ENCODE data around the gene PPM1L. TPM values are rescaled to one million over a fixed set of nuclear protein-coding genes. Genes with fewer than 3 reads are reported as not detected.

The PPM1L gene
- total and polyA plus RNA-seq, 2 donors (not counting 1 experiment from before 2014, with no cell fraction given): 1.1 to 12.0 TPM

- Histone ChIP-seq H3K4me3 (ENCODE audit: control extremely low read depth in 1 of 5, extremely low read depth in 1 of 5, insufficient read depth in 1 of 5, low read depth in 2 of 5, low read length in 4 of 5) (no peak overlapping the region), H4K20me1 (ENCODE audit: control insufficient read depth, insufficient read depth, low read length, poor library complexity, severe bottlenecking) (no peaks in the 10 kb centered on the region), H3K9ac (ENCODE audit: low read length) (no peak overlapping the region), H3K4me2 (replicated peaks; ENCODE audit: low read depth, low read length, poor library complexity, severe bottlenecking) (no peak overlapping the region), H3K79me2 (ENCODE audit: control insufficient read depth, insufficient read depth, low read length) (no peaks in the 10 kb centered on the region), H3K36me3 (replicated peaks in 1 of 2; ENCODE audit: control extremely low read depth in 1 of 2, control insufficient read depth in 1 of 2, extremely low read depth in 1 of 2, insufficient read depth in 2 of 2, low read length in 1 of 2) (no peaks in the 10 kb centered on the region), H3K27me3 (replicated peaks in 1 of 4; ENCODE audit: control extremely low read depth in 1 of 4, control insufficient read depth in 3 of 4, insufficient read depth in 4 of 4, low read length in 3 of 4) (no peaks in the 10 kb centered on the region), H3K9me3 (ENCODE audit: control extremely low read depth in 1 of 3, control insufficient read depth in 2 of 3, insufficient read depth in 1 of 3, low read length in 2 of 3) (no peaks in the 10 kb centered on the region), H3K27ac (ENCODE audit: low read length in 2 of 2) (no peak overlapping the region), H2AFZ (ENCODE audit: insufficient read depth, low read depth, low read length, poor library complexity, severe bottlenecking) (no peak overlapping the region), H3K4me1 (ENCODE audit: control insufficient read depth in 2 of 2, insufficient read depth in 2 of 2, low read length in 2 of 2) (no peaks in the 10 kb centered on the region)
- TF ChIP-seq EZH2 (IDR thresholded peaks at IDR 0.05; ENCODE audit: borderline replicate concordance, insufficient read depth, low read depth, low read length, poor library complexity, severe bottlenecking) (no peak), CTCF (IDR thresholded peaks at IDR 0.05) (no peak)
- WGBS (ENCODE audit: insufficient coverage): no CpG with 5 or more reads among the region's 2 CpGs
- no peak for DNase-seq
- Mint-ChIP-seq H3K27me3 (peaks cover 3% of the 10 kb centered on the region), H3K9me3 (ENCODE audit: insufficient read depth) (peaks cover 3% of the 10 kb centered on the region), H3K4me1 (peaks cover 4% of the 10 kb centered on the region), H3K4me3 (no peak overlapping the region), H3K27ac (no peak overlapping the region)
- no peak for ATAC-seq (ENCODE audit: low read depth)
- intact Hi-C loops (cut with micrococcal nuclease): no loop called here
- CTCF ChIA-PET: no interaction called here
- POLR2A ChIA-PET: no interaction called here
Observed at GRCh38 chr3:160876643-160877042, 120.6 kb downstream of the PPM1L start.

GRCh38 chr3:160879859-160880258, 123.8 kb downstream of the PPM1L start:
- CTCF ChIA-PET: interaction anchor here (0.6 kb wide), 1 partner anchor 348 kb away, joined by 3 read pairs; no protein-coding TSS in a partner anchor

More at GRCh38 chr3:160879859-160880258, 123.8 kb downstream of the PPM1L start:
- Histone ChIP-seq H3K36me3 (replicated peaks in 1 of 2; ENCODE audit: control extremely low read depth in 1 of 2, control insufficient read depth in 1 of 2, extremely low read depth in 1 of 2, insufficient read depth in 2 of 2, low read length in 1 of 2) (no peaks in the 10 kb centered on the region), H3K4me2 (replicated peaks; ENCODE audit: low read depth, low read length, poor library complexity, severe bottlenecking) (no peak overlapping the region), H2AFZ (ENCODE audit: insufficient read depth, low read depth, low read length, poor library complexity, severe bottlenecking) (no peak overlapping the region), H3K79me2 (ENCODE audit: control insufficient read depth, insufficient read depth, low read length) (no peaks in the 10 kb centered on the region), H3K9ac (ENCODE audit: low read length) (no peak overlapping the region), H3K27me3 (replicated peaks in 1 of 4; ENCODE audit: control extremely low read depth in 1 of 4, control insufficient read depth in 3 of 4, insufficient read depth in 4 of 4, low read length in 3 of 4) (no peaks in the 10 kb centered on the region), H3K4me1 (ENCODE audit: control insufficient read depth in 2 of 2, insufficient read depth in 2 of 2, low read length in 2 of 2) (no peaks in the 10 kb centered on the region), H4K20me1 (ENCODE audit: control insufficient read depth, insufficient read depth, low read length, poor library complexity, severe bottlenecking) (no peaks in the 10 kb centered on the region), H3K9me3 (ENCODE audit: control extremely low read depth in 1 of 3, control insufficient read depth in 2 of 3, insufficient read depth in 1 of 3, low read length in 2 of 3) (no peaks in the 10 kb centered on the region), H3K4me3 (ENCODE audit: control extremely low read depth in 1 of 5, extremely low read depth in 1 of 5, insufficient read depth in 1 of 5, low read depth in 2 of 5, low read length in 4 of 5) (no peak overlapping the region), H3K27ac (ENCODE audit: low read length in 2 of 2) (no peak overlapping the region)
- ATAC-seq (ENCODE audit: low read depth): no peak
- TF ChIP-seq EZH2 (IDR thresholded peaks at IDR 0.05; ENCODE audit: borderline replicate concordance, insufficient read depth, low read depth, low read length, poor library complexity, severe bottlenecking) (no peak), CTCF (IDR thresholded peaks at IDR 0.05) (no peak)
- peaks cover 3% of the 10 kb centered on the region for H3K9me3 Mint-ChIP-seq (ENCODE audit: insufficient read depth)
- H3K4me3 Mint-ChIP-seq: no peak overlapping the region
- H3K27me3 Mint-ChIP-seq: peaks cover 3% of the 10 kb centered on the region
- H3K27ac Mint-ChIP-seq: no peak overlapping the region
- POLR2A ChIA-PET: no interaction called here
- no CpG with 5 or more reads among the region's 1 CpG for WGBS (ENCODE audit: insufficient coverage)
- DNase-seq: no peak
- H3K4me1 Mint-ChIP-seq: peaks cover 4% of the 10 kb centered on the region
- intact Hi-C loops (cut with micrococcal nuclease): no loop called here

Measured in B cell (primary cell).